Measurements from ENCODE around the gene FANCC. TPM values are rescaled to one million over a fixed set of nuclear protein-coding genes. Genes with fewer than 3 reads are reported as not detected.

Gene FANCC
- total RNA-seq, 1 experiment from 2014 or later, result 14.5 TPM

DNA sequence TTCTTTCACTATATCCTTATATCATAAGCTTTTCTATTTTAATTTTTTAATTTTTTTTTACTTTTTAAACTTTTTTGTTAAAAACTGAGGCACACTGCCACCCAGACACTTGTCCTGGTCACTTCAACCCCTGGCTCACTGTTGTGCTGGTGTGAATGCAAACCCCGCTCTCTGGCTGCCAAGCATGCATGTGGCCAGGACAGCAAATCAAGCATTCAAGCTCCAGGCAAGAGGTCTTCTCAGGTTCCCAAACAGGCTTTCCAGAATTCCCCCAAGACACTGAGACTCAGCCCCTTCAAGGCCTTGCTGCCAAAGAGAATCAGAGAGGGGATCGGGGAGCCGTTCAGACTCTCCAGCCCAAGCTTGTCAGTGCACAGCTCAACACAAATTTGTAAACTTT lies 139.9 kb downstream of the FANCC start:
- CTCF ChIA-PET, result interaction anchor here (0.7 kb wide), 1 partner anchor 512 kb away, joined by 3 read pairs; no protein-coding TSS in a partner anchor
- no peaks in the 10 kb centered on the region for H3K9me3 Mint-ChIP-seq (ENCODE audit: low read depth, unreplicated experiment)
- TF ChIP-seq, protein P1, sequence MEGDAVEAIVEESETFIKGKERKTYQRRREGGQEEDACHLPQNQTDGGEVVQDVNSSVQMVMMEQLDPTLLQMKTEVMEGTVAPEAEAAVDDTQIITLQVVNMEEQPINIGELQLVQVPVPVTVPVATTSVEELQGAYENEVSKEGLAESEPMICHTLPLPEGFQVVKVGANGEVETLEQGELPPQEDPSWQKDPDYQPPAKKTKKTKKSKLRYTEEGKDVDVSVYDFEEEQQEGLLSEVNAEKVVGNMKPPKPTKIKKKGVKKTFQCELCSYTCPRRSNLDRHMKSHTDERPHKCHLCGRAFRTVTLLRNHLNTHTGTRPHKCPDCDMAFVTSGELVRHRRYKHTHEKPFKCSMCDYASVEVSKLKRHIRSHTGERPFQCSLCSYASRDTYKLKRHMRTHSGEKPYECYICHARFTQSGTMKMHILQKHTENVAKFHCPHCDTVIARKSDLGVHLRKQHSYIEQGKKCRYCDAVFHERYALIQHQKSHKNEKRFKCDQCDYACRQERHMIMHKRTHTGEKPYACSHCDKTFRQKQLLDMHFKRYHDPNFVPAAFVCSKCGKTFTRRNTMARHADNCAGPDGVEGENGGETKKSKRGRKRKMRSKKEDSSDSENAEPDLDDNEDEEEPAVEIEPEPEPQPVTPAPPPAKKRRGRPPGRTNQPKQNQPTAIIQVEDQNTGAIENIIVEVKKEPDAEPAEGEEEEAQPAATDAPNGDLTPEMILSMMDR (IDR thresholded peaks at IDR 0.05; ENCODE audit: unreplicated experiment), result no peak
- H3K4me1 Mint-ChIP-seq (ENCODE audit: low read depth, unreplicated experiment), result no peaks in the 10 kb centered on the region
- H3K36me3 Mint-ChIP-seq (ENCODE audit: insufficient read depth, unreplicated experiment), result no peaks in the 10 kb centered on the region
- H3K27ac Mint-ChIP-seq (ENCODE audit: unreplicated experiment), result no peak overlapping the region
- BruUV-seq (replicated peaks), result no TSS peak
- no peak overlapping the region for H3K4me3 Mint-ChIP-seq (ENCODE audit: low read depth, unreplicated experiment)
- intact Hi-C loops (cut with micrococcal nuclease; ENCODE audit: unreplicated experiment), result no loop called here
- no peak for DNase-seq
- H3K27me3 Mint-ChIP-seq (ENCODE audit: unreplicated experiment), result no peaks in the 10 kb centered on the region

DNA sequence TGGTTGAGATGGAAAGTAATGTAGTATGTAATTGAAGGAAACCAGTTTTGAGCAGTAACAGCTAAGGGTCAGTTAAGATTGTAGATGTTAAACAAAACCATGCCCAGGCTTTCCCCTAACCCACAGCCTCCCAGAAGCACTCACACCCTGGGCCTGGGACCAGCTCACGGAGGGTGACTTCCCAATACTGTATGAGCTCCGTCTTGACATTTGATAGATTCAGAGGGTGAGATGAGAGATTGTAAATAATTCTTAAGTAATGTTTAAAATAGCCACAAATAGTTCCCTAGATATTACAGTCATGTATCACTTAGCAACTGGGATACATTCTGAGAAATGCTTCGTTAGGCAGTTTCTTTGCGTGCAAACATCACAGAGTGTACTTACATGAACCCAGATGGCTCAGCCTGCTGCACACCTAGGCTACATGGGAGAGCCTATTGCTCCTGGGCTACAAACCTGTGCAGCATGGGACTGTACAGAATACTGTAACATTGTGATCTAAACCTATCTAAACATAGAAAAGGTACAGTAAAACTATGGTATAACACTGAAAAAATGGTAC lies 140.7 kb downstream of the FANCC start:
- Mint-ChIP-seq H3K4me1 (ENCODE audit: low read depth, unreplicated experiment) (no peaks in the 10 kb centered on the region), H3K4me3 (ENCODE audit: low read depth, unreplicated experiment) (no peak overlapping the region), H3K27ac (ENCODE audit: unreplicated experiment) (no peak overlapping the region), H3K27me3 (ENCODE audit: unreplicated experiment) (no peaks in the 10 kb centered on the region), H3K9me3 (ENCODE audit: low read depth, unreplicated experiment) (no peaks in the 10 kb centered on the region), H3K36me3 (ENCODE audit: insufficient read depth, unreplicated experiment) (no peaks in the 10 kb centered on the region)
- DNase-seq, result no peak
- CTCF ChIA-PET, result no interaction called here
- no TSS peak for BruUV-seq (replicated peaks)
- TF ChIP-seq, protein P1 (IDR thresholded peaks at IDR 0.05; ENCODE audit: unreplicated experiment), result no peak
- intact Hi-C loops (cut with micrococcal nuclease; ENCODE audit: unreplicated experiment), result no loop called here

DNA sequence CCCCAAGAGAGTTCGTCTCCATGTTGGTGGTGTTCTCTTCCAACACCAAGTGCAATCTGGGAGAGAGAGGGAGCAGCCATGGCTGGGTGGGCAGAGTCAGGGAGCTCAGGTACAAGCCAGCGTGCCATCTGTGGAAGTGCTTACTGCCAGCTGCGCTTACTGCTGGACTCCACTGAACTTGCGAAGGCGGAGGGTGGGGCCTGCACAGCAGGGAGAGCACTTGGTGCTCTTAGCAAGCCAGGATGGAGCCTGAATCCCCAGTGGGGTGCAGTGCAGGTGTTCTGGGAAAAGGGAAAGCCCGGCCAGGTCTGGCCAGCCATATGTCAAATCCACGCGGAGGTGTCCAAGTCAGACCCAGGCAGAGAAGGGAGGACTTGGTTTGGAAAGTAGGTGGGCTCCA lies 142.0 kb downstream of the FANCC start:
- no peaks in the 10 kb centered on the region for H3K36me3 Mint-ChIP-seq (ENCODE audit: insufficient read depth, unreplicated experiment)
- intact Hi-C loops (cut with micrococcal nuclease; ENCODE audit: unreplicated experiment), result no loop called here
- CTCF ChIA-PET, result interaction anchor here (0.6 kb wide), 1 partner anchor 537 kb away, joined by 3 read pairs; no protein-coding TSS in a partner anchor
- TF ChIP-seq, protein P1 (IDR thresholded peaks at IDR 0.05; ENCODE audit: unreplicated experiment), result no peak
- H3K4me3 Mint-ChIP-seq (ENCODE audit: low read depth, unreplicated experiment), result no peak overlapping the region
- peaks cover 8% of the 10 kb centered on the region for H3K4me1 Mint-ChIP-seq (ENCODE audit: low read depth, unreplicated experiment)
- H3K9me3 Mint-ChIP-seq (ENCODE audit: low read depth, unreplicated experiment), result no peaks in the 10 kb centered on the region
- H3K27ac Mint-ChIP-seq (ENCODE audit: unreplicated experiment), result no peak overlapping the region
- BruUV-seq (replicated peaks), result no TSS peak
- DNase-seq, result no peak
- no peaks in the 10 kb centered on the region for H3K27me3 Mint-ChIP-seq (ENCODE audit: unreplicated experiment)

DNA sequence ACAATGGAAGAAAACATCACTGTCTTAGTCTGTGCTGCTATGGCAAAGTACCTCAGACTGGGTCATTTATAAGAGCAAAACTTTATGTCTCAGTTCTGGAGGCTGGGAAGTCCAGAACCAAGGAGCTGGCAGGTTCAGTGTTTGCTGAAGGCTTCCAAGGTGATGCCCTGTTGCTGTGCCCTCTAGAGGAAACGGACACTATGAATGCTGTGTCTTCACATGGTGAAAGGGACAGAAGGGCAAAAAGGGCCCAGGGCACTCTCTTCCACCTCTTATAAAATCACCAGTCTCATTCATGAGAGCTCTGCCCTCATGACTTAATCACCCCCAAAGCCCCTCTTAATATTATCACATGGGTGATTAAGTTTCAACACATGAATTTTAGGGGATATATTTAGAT lies 143.5 kb downstream of the FANCC start:
- TF ChIP-seq, protein P1 (IDR thresholded peaks at IDR 0.05; ENCODE audit: unreplicated experiment), result no peak
- Mint-ChIP-seq H3K27ac (ENCODE audit: unreplicated experiment) (no peak overlapping the region), H3K9me3 (ENCODE audit: low read depth, unreplicated experiment) (no peaks in the 10 kb centered on the region), H3K36me3 (ENCODE audit: insufficient read depth, unreplicated experiment) (no peaks in the 10 kb centered on the region), H3K4me1 (ENCODE audit: low read depth, unreplicated experiment) (peaks cover 12% of the 10 kb centered on the region), H3K4me3 (ENCODE audit: low read depth, unreplicated experiment) (no peak overlapping the region), H3K27me3 (ENCODE audit: unreplicated experiment) (no peaks in the 10 kb centered on the region)
- BruUV-seq (replicated peaks), result no TSS peak
- CTCF ChIA-PET, result no interaction called here
- intact Hi-C loops (cut with micrococcal nuclease; ENCODE audit: unreplicated experiment), result no loop called here
- no peak for DNase-seq
